HG02981 (cell line): ENCODE data around the gene AURKA.
A peak's percentile ranks its signal among the peaks of the same experiment; 100 is the strongest.
"Not testable (repeated sequence)": the region's sequence is repeated elsewhere in the genome, so short reads cannot be mapped to it uniquely, and the experiment has no call there.

Experiments
- ATAC-seq: cut with Tn5 transposase; IDR thresholded peaks from one replicate; pipeline ENCODE4 v1.9.1; 2021; ENCODE audit warnings: mild to moderate bottlenecking, moderate library complexity; ENCODE audit not compliant: unreplicated experiment

AURKA gene

DNA sequence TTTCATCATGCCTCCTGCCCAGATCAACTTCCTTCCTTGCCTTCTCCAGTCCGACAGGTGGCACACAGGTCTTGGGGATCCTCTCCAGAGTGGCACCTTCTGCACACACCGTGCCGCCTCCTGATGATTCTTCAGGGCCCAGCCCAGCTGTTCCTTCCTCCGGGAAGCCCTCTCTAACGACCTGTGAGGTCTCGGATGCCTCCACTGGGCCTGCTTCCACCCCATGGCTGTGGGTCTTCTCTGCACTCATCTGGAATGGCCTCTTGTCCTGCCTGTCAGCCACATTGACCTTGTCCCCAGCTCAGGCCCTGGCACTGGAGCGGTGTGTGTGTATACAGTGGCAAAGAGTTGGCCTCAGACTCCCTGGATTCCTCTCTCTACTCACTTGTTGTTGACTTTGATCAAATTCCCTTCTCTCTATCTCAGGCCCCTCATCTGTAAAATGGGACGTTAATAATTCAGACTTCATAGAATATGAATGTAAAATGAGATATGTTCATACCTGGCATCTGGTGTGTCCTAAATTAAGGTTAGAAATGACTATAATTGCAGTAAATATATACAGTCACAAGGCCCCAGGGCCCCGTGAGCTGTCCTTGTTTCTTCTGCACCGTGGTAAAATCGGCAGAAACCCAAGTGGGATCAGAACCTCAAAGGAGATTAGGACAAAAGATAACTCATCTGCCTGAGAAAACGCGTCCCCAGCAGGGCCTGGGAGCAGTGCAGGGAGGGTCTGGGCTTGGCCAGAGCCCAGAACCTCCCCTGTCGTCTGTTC lies 31.7 kb downstream of the AURKA start:
- no peak for ATAC-seq

- ATAC-seq: peak; percentile 25
Measured at GRCh38 chr20:56359212-56360132, 32.5 kb downstream of the AURKA start.

GRCh38 chr20:56358600-56359211 lies 33.3 kb downstream of the AURKA start, which contains the start of gene FAM210B:
TSS of gene FAM210B (plus strand) at chr20:56358974. CDS start at chr20:56359006, 32 bp downstream.
- ATAC-seq: peak; percentile 99

DNA sequence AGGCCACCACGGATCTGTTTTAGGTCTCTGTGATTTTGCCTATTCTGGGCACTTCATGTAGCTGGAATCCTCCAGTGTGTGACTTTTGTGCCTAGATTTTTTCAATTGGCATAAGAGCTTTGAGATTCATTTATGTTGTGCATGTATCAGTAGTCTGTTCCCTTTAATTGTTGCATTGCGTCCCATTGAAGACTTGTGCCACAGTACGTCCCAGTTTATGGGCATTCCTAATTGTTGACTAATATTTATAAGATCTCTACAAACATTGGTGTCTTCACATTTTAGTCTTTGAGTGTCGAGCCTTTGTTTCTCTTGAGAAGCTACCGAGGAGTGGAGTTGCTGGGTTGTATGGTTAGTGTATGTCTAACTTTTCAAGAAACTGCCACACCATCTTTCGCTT lies 33.9 kb downstream of the AURKA start:
- ATAC-seq: no peak

DNA sequence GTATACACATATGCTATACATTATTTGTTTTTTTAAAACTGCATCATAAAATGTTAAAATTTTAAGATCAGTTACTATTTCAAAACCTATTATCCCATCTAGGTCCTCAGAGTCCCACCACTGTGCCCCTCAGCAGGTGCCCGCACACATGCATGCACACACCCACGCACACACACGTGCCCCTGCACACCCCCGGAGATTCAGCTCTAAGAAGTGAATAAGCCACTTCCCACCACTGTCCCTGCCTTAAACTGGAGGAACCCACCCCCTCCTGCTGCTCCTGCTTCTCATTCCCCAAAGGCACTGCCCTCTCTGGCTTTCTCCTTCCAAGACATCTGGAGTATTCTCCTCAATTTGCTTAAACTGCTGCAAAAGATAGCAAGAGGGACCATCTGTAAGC lies 38.7 kb downstream of the AURKA start:
- no peak for ATAC-seq

GRCh38 chr20:56352345-56353055 lies 39.5 kb downstream of the AURKA start:
- ATAC-seq: no peak

GRCh38 chr20:56350842-56351241 lies 41.2 kb downstream of the AURKA start:
- ATAC-seq: no peak

DNA sequence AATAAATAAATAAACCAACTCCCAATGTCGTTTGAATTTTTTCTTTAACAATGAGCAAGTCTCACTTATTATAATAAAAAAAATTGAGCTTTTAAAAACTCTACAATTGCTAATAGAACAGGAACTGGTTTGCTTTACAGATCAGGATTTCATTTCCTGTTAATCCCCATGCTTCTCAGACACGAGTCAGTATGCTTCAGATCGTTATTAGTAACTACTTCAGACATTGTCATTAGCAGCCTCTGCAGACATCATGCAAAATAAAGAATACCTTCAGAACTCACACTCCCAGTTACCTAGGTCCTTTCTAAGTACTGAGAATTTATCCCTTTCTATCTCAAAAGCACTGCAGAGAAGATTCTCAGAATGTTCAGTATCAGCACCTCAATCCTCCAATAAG lies 43.3 kb downstream of the AURKA start:
- ATAC-seq: no peak

GRCh38 chr20:56348305-56348693 lies 43.7 kb downstream of the AURKA start:
- ATAC-seq: no peak

- ATAC-seq: no peak
Measured at GRCh38 chr20:56347628-56348304, 44.2 kb downstream of the AURKA start.

DNA sequence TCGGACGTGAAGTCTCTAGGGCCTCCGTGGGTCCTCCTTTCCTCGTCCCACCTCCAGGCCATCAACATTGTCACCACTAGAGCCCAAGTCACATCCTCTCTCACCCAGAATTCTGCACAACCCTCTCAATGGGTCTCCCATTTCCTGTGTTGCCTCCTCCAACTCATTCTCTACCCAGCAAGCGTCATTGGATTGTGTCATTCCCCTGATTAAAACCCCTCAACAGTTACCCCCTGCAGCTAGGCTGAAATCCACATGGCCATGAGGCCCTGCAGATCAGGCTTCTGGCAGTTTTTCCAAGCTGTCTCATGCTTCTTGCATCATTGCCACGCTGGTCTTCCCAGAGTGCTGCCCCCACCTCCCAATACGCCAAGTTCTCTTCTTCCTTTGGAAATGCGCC lies 46.1 kb downstream of the AURKA start:
- ATAC-seq: no peak

- peak; percentile 74 for ATAC-seq
Measured at GRCh38 chr20:56343861-56344381, 48.1 kb downstream of the AURKA start.

GRCh38 chr20:56342783-56343182 lies 49.2 kb downstream of the AURKA start:
- no peak for ATAC-seq

GRCh38 chr20:56336709-56337108 lies 55.3 kb downstream of the AURKA start:
- ATAC-seq: not testable (repeated sequence)

DNA sequence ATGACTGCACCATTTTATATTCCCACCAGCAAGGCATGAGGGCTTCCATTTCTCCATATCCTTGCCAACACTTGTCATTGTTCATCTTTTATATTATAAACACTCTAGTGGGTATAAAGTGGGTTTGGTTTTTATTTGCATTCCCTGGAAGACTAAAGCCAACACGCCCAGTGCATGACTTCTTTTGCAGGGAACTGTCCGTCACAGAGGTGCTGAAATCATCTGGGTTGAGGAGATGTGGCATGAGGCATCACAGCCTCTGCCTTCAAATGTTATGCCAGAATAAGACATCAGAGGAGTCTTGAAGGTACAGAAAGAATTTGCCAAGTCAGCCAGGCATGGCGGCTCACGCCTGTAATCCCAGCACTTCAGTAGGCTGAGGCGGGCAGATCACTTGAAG lies 63.2 kb downstream of the AURKA start:
- no peak for ATAC-seq

DNA sequence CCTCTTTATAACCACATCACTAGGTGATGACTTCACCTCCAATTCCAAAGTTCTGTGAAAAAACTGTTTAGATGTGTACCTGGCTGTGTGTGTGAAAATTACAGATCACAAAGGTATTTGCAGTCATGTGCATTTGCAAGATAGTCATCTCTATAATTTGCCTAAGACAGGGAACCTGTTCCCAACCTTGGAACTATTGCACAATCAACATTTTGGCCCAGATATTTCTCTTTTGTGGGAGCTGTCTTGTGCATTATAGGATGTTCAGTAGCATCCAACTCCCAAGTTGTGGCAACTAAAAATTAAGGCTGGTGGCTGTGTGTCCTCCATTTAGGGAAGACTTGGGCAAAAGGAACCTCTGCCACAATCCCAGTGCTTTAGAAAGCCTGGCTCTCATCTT lies 67.2 kb downstream of the AURKA start:
- no peak for ATAC-seq

GRCh38 chr20:56323656-56324055 lies 68.4 kb downstream of the AURKA start:
- no peak for ATAC-seq

GRCh38 chr20:56323206-56323605 lies 68.8 kb downstream of the AURKA start:
- ATAC-seq: no peak

- ATAC-seq: no peak
Measured at GRCh38 chr20:56322681-56323080, 69.3 kb downstream of the AURKA start.
